Activated CD8-positive, alpha-beta memory T cell treated with anti-CD3 and anti-CD28 coated beads, Interleukin-2, amount 10 ng/mL, durations not matched to agents 7 days and 5 days (primary cell): ENCODE results near the gene TXNRD2. TPM values are rescaled to one million over a fixed set of nuclear protein-coding genes. Genes with fewer than 3 reads are reported as not detected.

ENCODE experiments used
- ATAC-seq: fragments of 150-1000 bp; cut with Tn5 transposase; one replicate; pipeline ENCODE4 v1.10.0; 2021; ENCODE audit warnings: moderate library complexity
- CTCF ChIA-PET: fragments of 350-600 bp; sonication (Branson Sonifier 250); formaldehyde crosslinking; loops from one replicate; lab custom pipeline; 2021; ENCODE audit warnings: antibody characterized with exemption; lab: Charles Lee
- DNase-seq: peaks from one replicate; pipeline ENCODE4 v3.0.0-alpha.2; 2020
- H3K27ac Mint-ChIP-seq: one replicate; pipeline ENCODE4 v1.8.0; 2021; ENCODE audit warnings: mild to moderate bottlenecking, mixed read lengths
- H3K27me3 Mint-ChIP-seq: one replicate; pipeline ENCODE4 v1.8.0; 2021; ENCODE audit warnings: mixed read lengths
- H3K36me3 Mint-ChIP-seq: one replicate; pipeline ENCODE4 v1.8.0; 2021; ENCODE audit warnings: mild to moderate bottlenecking, mixed read lengths
- H3K4me1 Mint-ChIP-seq: one replicate; pipeline ENCODE4 v1.8.0; 2021; ENCODE audit warnings: mixed read lengths
- H3K4me3 Mint-ChIP-seq: one replicate; pipeline ENCODE4 v1.8.0; 2021; ENCODE audit warnings: mild to moderate bottlenecking, moderate library complexity, mixed read lengths
- H3K9me3 Mint-ChIP-seq: one replicate; pipeline ENCODE4 v1.8.0; 2022; ENCODE audit warnings: low read depth, mixed read lengths
- total RNA-seq, 2 experiments: library from RNA; stranded (reverse); gene quantifications; one replicate each; pipeline ENCODE4 v1.2.3, GENCODE V29; 2021

TXNRD2 gene
- total RNA-seq, 2 experiments from 2014 or later = 20.5 to 23.1 TPM

DNA sequence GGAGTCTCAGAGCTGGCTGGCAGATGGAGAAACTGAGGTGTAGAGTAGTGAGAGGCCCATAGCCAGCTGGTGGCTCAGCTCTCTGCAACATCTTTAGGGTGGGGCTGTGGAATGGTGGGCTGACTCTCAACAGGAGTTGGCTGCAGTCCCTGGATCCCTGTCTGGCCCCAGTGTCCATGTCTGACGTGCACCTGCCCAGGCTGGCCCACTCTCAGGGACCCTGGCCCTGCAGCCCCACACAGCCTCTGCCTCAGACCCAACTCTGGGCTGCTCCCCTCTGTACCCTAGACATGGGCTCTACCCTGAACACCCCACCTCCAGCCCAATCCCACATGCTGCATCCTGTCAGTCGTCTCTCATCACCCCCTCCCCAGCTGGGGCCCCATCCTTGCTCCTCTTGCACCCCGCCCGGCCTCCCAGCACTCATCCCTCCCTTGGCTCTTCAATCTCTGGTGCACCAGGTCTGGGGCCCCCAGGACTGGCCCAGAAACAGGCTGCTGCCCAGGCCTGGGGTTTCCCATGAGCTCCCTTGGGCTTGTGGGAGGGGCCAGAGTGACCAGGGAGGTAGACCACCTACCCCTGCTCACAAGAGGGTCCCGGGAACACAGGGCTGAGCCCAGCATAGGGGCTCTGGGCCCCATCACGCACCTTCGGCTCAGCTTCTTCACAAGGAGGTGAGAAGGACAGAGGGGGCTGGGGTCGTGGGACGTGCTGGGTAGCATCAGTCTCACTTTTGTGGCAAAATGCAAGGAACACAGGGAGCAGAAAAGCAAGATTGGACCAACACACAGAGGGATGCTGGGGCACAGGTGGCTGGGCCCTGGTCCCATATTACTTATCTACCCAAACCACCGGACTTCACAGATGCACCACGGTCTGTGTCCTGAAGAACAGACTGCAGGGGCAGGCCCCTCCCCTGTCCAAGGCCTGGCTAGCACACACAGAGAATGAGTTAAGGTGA, 43.5 kb upstream of the TXNRD2 start:
- Mint-ChIP-seq H3K9me3 (no peaks in the 10 kb centered on the region), H3K4me1 (no peaks in the 10 kb centered on the region), H3K27me3 (no peaks in the 10 kb centered on the region), H3K27ac (no peak overlapping the region), H3K4me3 (no peak overlapping the region), H3K36me3 (no peaks in the 10 kb centered on the region)
- DNase-seq (no peak), ATAC-seq (no peak)
- CTCF ChIA-PET = interaction anchor here (0.7 to 3.4 kb wide), 5 partner anchors 11 to 255 kb away, joined by 3 to 10 read pairs (median 4); no protein-coding TSS in a partner anchor

DNA sequence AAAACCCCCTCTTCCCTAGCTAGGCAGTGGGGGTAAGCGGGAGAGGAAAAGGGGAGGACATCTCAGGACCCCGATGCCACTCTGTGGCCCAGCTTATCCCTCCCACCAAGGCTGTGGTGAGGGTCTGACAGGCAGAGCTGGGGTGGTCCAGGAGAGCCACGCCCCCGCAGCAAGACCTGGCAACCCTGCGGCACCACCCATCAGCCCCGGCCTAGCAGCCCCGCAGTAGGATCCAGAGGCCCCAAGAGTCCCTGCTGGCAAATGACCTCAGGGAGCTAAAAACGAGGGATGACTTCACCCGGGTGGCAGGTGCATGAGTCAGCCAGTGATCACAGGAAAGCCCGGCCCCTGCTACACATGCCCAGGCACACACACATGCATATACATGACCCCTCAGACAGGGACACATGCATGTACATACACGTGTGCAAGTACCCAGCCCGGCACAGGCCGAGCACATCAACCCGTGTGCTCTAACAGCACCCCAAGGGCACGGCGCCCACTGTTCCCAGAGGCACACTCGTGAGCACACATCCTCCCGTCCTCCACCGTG, 42.7 kb upstream of the TXNRD2 start:
- no peak overlapping the region for H3K27ac Mint-ChIP-seq
- ATAC-seq = no peak
- H3K4me3 Mint-ChIP-seq = no peak overlapping the region
- CTCF ChIA-PET = interaction anchor here (0.7 to 3.4 kb wide), 6 partner anchors 12 to 254 kb away, joined by 3 to 10 read pairs (median 4); no protein-coding TSS in a partner anchor
- H3K36me3 Mint-ChIP-seq = no peaks in the 10 kb centered on the region
- no peak for DNase-seq
- no peaks in the 10 kb centered on the region for H3K9me3 Mint-ChIP-seq
- no peaks in the 10 kb centered on the region for H3K4me1 Mint-ChIP-seq
- H3K27me3 Mint-ChIP-seq = no peaks in the 10 kb centered on the region

DNA sequence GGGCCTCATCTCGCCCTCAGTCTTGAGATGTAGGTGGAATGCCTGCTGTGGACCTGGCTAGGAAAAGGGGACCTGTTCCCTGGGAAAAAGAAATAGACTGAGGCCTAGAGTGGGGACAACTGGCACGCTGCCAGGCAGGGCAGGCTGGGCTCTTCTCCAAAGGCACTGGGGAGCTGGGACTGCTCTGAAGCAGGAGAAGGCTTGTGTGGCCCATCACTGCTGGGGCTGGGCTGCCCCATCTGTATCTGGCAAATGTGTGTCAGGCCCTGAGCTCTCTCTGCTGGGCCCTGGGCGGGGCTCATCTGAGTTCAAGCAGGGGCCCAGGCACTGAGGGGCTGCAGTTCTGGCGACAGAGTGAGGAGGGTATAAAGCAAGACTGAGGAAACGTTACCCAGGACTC, 42.1 kb upstream of the TXNRD2 start:
- H3K36me3 Mint-ChIP-seq = no peaks in the 10 kb centered on the region
- CTCF ChIA-PET = interaction anchor here (0.7 to 3.4 kb wide), 4 partner anchors 11 to 35 kb away, joined by 3 to 10 read pairs (median 4); no protein-coding TSS in a partner anchor
- H3K27ac Mint-ChIP-seq = no peak overlapping the region
- no peaks in the 10 kb centered on the region for H3K27me3 Mint-ChIP-seq
- no peaks in the 10 kb centered on the region for H3K4me1 Mint-ChIP-seq
- H3K4me3 Mint-ChIP-seq = no peak overlapping the region
- DNase-seq = no peak
- no peaks in the 10 kb centered on the region for H3K9me3 Mint-ChIP-seq
- no peak for ATAC-seq

DNA sequence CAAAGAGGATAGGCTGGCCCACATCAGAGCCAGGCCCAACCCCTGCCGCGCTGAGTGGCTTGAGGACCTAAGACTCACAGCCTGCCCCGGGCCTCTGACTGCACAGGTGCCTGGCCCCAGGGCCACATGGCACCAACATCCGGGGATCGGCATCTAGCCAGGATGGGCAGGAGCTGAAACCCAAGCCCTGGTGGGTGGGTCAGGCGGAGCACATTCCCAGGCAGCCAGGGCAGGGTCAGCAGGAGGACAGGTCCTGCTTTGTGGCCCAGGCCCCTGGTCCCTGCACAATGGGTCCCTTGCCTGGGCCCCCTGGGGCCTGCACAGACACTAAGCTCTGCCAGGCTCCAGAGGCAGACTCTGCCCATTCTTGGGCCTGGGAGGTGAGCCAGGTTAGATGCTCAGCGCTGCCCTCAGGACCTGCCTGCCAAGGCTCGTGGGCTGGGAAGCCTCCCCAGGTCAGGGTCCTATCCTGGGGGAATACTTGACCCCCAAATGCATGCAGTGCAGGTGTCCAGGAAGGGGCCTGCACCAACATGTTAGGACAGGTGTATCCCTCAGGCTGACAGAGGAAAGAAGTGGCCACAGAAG, 41.5 kb upstream of the TXNRD2 start:
- Mint-ChIP-seq H3K4me3 (no peak overlapping the region), H3K4me1 (no peaks in the 10 kb centered on the region), H3K27ac (no peak overlapping the region), H3K36me3 (no peaks in the 10 kb centered on the region), H3K9me3 (no peaks in the 10 kb centered on the region), H3K27me3 (no peaks in the 10 kb centered on the region)
- CTCF ChIA-PET = interaction anchor here (1.0 to 3.4 kb wide), 3 partner anchors 11 to 36 kb away, joined by 3 to 10 read pairs (median 4); no protein-coding TSS in a partner anchor
- DNase-seq = no peak
- no peak for ATAC-seq

DNA sequence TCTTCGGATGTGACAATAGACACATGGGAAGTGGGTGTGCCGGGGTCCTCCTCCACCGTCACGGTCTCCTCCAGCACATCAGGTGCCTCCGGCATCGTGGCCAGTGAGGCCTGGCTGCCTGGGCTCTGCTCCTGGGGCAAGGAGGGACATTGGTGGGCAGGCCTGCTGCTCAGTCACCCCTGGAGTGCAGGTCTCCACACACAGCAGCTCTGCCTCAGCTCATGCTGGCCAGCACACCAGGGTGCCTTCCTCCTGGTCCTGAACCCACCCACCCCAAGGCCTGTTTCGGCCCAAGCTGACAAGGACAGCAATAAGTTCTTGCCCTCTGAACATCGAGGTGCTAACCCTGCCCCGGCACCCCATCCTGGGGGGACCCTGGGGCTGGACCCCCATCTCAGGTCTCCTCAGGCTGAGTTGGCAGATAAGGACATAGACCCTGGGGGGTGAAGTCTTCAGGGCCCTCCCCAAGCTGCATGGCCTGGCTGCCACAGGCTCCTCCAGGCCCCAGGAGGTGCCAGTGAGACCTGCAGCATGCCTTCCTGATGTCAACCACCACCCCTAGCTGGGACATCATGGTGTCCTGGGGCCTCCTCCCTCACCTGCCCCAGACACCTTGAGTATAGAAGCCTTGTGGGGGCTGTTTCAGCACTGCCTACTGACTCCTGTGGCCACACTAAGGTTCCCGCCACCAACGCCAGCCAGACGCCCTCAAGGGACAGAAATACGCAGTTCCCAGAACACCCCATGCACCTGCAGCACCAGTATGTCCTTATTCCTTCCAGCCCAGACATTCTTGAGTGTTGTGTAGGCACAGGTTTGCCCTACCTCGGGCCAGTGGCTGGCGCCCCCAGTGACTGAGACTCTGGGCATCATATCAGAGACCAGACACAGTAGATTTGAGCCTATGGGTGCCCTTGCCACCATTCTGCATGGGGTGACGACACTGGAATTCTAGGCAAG, 40.6 kb upstream of the TXNRD2 start:
- no peaks in the 10 kb centered on the region for H3K9me3 Mint-ChIP-seq
- DNase-seq (no peak), ATAC-seq (no peak)
- no peak overlapping the region for H3K27ac Mint-ChIP-seq
- no peak overlapping the region for H3K4me3 Mint-ChIP-seq
- CTCF ChIA-PET = interaction anchor here (0.7 to 3.4 kb wide), 2 partner anchors 32 to 147 kb away, joined by 3 to 10 read pairs; no protein-coding TSS in a partner anchor
- no peaks in the 10 kb centered on the region for H3K36me3 Mint-ChIP-seq
- no peaks in the 10 kb centered on the region for H3K27me3 Mint-ChIP-seq
- no peaks in the 10 kb centered on the region for H3K4me1 Mint-ChIP-seq

DNA sequence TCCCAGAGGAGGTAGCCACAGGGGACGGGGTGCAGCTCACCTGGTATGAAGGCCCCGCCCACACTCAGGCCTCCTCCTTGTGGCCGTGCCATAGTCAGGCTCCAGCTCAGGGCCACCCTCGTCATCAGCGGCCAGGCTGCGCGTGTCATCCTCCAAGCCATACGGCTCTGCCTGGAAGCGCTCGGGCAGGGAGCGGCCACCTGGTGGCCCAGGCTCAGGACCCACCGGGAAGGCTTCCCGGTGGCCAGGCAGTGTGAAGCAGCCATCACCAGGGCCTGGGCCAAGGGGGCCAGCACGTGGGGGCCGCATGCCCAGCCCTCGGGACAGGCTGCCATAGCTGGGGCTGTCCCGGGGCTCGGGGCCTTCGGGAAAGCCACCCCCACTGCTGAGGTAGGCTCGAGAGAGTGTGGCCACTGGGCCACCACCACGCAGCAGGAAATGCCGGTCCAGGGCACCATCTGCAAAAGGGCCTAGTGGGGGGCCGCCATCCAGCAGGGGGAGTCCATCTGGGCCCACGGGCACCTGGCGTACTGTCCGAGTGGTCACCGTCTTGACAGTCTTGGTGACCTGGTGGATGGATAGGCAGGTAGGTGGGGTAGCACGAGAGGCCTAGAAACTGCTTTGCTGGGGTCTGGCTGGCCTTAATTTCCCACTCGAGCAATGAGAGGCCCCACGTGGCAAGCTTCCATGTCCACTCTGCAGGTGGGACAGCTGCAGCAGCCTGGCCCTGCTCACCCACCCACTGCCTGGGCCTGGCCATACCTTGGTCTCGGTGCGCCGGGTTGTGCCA, 39.7 kb upstream of the TXNRD2 start:
- Mint-ChIP-seq H3K27ac (no peak overlapping the region), H3K36me3 (no peaks in the 10 kb centered on the region), H3K4me1 (no peaks in the 10 kb centered on the region), H3K27me3 (no peaks in the 10 kb centered on the region), H3K4me3 (no peak overlapping the region), H3K9me3 (no peaks in the 10 kb centered on the region)
- no peak for ATAC-seq
- CTCF ChIA-PET = no interaction called here
- no peak for DNase-seq

DNA sequence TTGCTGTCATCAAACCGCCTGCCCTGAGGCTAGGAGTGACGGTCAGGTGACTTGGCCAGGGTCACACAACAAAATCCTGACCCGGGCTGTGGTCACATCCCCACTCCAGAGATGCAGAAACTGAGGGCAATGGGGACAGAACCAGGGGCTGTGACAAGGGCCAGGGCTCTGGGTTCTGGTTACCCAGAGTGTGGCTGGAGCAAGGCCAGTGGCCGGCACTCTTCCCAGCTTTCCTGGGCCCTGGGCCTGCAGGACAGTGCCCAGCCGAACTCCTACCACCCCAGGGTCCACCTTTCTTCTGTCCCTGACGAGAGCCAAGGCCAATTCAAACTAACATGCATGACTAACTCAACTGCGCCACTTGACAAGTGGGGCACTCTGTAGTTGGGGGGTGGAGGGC, 39.1 kb upstream of the TXNRD2 start:
- no peak overlapping the region for H3K4me3 Mint-ChIP-seq
- H3K36me3 Mint-ChIP-seq = no peaks in the 10 kb centered on the region
- no peaks in the 10 kb centered on the region for H3K9me3 Mint-ChIP-seq
- CTCF ChIA-PET = no interaction called here
- H3K27me3 Mint-ChIP-seq = no peaks in the 10 kb centered on the region
- DNase-seq (no peak), ATAC-seq (no peak)
- H3K4me1 Mint-ChIP-seq = no peaks in the 10 kb centered on the region
- H3K27ac Mint-ChIP-seq = no peak overlapping the region

DNA sequence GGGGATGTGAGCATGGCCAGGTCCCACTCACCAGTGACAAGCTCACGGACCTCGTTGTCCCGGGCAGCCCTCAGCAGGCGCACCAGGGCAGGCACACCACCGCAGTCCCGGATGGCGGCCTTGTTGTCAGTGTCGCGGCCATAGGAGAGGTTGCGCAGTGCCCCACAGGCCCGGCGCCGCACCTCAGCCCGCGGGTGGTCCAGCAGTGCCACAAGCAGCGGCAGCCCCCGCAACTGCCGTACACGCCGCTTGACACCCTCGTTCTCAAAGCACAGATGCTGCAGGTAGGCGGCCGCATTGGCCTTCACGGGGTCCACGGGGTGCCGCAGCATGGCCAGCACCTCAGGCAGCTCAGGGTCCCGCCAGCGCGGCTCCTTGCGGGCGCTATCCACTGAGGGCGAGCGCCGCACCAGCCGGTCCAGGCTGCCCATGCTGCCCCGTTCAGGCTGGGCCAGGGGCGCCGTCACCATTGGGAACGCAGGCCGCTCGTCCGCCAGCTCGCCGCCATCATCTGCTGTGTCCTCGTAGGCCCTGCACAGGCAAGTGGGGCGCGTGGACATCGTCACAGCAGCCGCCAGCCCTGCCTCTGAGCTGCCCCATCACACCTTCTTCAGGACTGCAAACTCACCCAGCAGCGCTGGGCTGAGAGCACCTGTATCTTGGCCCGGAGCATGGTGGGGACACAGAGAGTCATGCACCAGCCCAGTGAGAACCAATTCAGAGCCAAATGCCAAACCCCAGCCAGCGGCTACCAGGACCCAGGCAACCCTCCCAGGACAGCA, 38.3 kb upstream of the TXNRD2 start:
- CTCF ChIA-PET = no interaction called here
- ATAC-seq = no peak
- Mint-ChIP-seq H3K4me1 (peaks cover 6% of the 10 kb centered on the region), H3K4me3 (no peak overlapping the region), H3K27me3 (no peaks in the 10 kb centered on the region), H3K36me3 (no peaks in the 10 kb centered on the region), H3K27ac (no peak overlapping the region), H3K9me3 (no peaks in the 10 kb centered on the region)
- DNase-seq = no peak

DNA sequence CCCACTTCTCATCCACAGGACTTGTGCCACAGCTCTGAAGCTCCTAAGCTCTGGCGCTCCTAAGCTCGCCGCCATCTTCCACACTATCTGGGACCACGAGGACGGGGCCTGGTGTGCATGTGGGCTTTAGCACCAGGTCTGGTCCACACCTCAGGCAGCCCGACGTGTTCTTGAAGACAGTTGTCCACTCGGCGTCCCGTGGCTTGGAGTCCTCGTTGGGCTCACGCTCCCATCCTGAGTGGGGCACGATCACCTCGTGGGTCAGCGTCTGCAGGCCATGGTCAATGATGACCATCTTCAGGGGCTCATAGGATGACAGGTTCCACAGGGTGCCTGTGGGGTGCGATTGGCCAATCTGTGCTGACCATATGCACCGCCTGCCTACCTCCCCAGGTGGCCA, 37.1 kb upstream of the TXNRD2 start:
- no peaks in the 10 kb centered on the region for H3K27me3 Mint-ChIP-seq
- no peak overlapping the region for H3K27ac Mint-ChIP-seq
- no peaks in the 10 kb centered on the region for H3K36me3 Mint-ChIP-seq
- ATAC-seq (no peak), DNase-seq (no peak)
- peaks cover 7% of the 10 kb centered on the region for H3K4me1 Mint-ChIP-seq
- H3K9me3 Mint-ChIP-seq = no peaks in the 10 kb centered on the region
- CTCF ChIA-PET = interaction anchor here (1.3 kb wide), 1 partner anchor 81 kb away, joined by 3 read pairs; no protein-coding TSS in a partner anchor
- no peak overlapping the region for H3K4me3 Mint-ChIP-seq

DNA sequence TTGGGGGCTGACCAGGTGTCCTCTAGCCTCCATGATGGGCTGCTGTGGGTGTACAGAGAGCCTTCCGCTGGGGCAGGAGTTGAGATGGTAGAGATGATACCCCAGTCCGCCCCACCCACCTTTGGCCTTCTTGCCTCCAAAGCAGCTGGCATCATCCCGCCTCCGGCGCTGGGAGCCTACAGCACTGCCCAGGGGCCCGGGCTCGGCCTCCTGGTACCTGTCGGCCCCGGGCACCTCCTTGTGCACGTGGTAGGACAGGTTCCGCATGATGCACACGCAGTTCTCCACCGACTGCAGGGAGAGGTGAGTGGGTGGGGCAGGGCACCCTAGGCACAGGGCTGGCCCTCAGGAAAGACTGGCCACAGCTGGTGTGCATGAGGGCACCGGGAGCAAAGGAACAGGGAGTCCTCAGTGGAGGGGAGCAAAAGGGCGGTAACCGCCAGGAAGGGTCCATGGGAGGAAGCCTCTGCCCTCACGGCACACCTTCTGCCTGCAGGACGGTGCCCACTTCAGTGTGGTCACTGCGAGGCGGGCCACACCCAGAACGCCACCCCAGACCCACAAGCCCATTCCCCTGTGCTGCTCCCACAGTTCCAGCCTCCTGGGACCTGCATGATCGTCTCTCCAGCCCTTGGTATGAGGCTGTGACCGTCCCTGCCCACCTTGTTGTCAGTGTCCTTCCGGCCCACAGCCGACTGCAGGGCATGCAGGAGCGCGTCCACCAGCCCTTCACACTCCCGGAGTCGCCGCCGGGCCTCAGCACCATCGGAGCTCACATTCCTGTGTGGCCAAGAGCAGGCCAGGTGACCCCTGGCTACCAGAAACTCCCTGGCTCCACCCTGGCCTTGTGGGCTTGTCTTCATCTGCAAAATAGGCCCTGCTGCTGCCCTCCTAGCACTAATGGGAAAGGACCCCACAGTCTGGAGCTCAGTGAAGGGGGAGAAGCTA, 36.0 kb upstream of the TXNRD2 start:
- no peak overlapping the region for H3K27ac Mint-ChIP-seq
- CTCF ChIA-PET = interaction anchor here (0.6 to 1.3 kb wide), 2 partner anchors 36 to 82 kb away, joined by 3 read pairs; no protein-coding TSS in a partner anchor
- no peaks in the 10 kb centered on the region for H3K36me3 Mint-ChIP-seq
- no peak for DNase-seq
- ATAC-seq = no peak
- peaks cover 7% of the 10 kb centered on the region for H3K4me1 Mint-ChIP-seq
- no peak overlapping the region for H3K4me3 Mint-ChIP-seq
- H3K27me3 Mint-ChIP-seq = no peaks in the 10 kb centered on the region
- no peaks in the 10 kb centered on the region for H3K9me3 Mint-ChIP-seq

DNA sequence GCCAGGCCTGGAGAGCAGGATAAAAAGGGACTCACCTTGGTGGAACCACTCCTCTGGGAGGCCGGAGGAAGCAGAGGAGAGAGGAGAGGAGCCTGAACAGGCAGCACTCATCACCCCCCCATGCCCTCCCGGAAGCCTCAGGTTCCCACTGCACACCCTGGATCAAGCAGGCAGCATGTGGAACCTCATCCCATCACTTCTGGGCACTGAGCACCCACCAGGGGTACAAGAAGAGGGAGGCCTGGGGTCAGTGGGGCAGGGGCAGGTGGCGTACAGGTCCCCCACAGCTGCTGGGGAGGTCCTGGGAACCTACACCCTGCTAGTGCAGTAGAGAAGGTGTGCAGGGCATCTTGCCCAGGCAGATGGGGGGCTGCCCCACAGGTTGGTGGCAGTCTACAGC, 35.1 kb upstream of the TXNRD2 start:
- H3K9me3 Mint-ChIP-seq = no peaks in the 10 kb centered on the region
- H3K27me3 Mint-ChIP-seq = no peaks in the 10 kb centered on the region
- H3K27ac Mint-ChIP-seq = no peak overlapping the region
- CTCF ChIA-PET = interaction anchor here (0.6 kb wide), 1 partner anchor 37 kb away, joined by 3 read pairs; no protein-coding TSS in a partner anchor
- no peaks in the 10 kb centered on the region for H3K36me3 Mint-ChIP-seq
- DNase-seq (no peak), ATAC-seq (no peak)
- peaks cover 7% of the 10 kb centered on the region for H3K4me1 Mint-ChIP-seq
- H3K4me3 Mint-ChIP-seq = no peak overlapping the region
